ENCODE results near the gene RPS3.
"Not testable (repeated sequence)": the region's sequence is repeated elsewhere in the genome, so short reads cannot be mapped to it uniquely, and the experiment has no call there.

Gene RPS3

DNA sequence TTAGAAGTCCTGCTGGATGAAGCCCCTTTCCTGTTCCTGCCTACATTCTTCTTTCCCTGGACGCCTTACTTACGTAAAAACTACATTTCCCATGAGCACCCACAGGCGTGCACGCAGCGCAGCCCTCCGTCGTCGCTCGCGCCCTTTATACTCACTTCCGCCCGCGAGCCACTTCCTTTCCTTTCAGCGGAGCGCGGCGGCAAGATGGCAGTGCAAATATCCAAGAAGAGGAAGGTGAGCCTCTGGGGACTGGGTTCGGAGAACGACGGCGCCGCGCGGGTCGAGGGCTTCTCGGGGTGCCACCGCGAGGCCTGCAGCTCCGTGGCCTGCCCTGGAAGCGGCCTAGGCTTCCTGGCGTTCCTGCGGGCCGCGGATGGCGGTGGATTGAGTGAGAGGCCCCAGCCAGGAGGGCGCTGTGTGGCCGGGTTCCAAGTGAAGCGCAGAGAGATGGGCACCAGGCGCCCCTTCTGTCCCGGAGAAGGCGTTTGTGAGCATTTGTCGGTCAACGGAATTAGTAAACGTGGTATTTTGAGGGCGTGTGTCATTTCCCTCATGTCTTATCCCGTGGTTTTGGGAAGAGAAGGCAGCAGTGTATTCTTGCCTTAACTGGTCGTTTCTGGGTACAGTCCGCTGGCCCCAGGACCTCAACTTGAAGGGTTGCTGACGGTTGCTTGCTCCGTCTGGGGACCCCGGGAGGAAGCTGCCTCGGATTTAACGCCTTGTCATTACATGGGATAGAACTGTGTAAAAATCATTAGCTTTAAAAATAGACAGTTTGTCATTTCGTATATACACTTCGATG is at the start of gene RPS3:
Gene RPS3 (plus strand): TSS at position 175 of the 802 bp plus-strand sequence. CDS start 30 bp downstream, at position 205.
- peak; percentile 92 for DNase-seq (ENCODE audit: low spot score)

- peak; percentile 68 for DNase-seq (ENCODE audit: low spot score)
Measured at GRCh38 chr11:75349521-75350116, 49.7 kb upstream of the RPS3 start.

- DNase-seq (ENCODE audit: low spot score) = no peak
Measured at GRCh38 chr11:75350122-75350742, 49.1 kb upstream of the RPS3 start.

GRCh38 chr11:75350743-75351540 is 48.4 kb upstream of the RPS3 start:
- DNase-seq (ENCODE audit: low spot score) = peak; percentile 70

GRCh38 chr11:75351541-75351790 is 47.9 kb upstream of the RPS3 start, which contains the start of gene ARRB1:
Gene ARRB1, minus strand, starts transcription at chr11:75351661. Its CDS starts 54 bp downstream, at chr11:75351607.
- DNase-seq (ENCODE audit: low spot score) = no peak

- DNase-seq (ENCODE audit: low spot score) = peak; percentile 79
Measured at GRCh38 chr11:75351791-75352587, 47.3 kb upstream of the RPS3 start.

GRCh38 chr11:75352588-75353206 is 46.6 kb upstream of the RPS3 start:
- no peak for DNase-seq (ENCODE audit: low spot score)

DNA sequence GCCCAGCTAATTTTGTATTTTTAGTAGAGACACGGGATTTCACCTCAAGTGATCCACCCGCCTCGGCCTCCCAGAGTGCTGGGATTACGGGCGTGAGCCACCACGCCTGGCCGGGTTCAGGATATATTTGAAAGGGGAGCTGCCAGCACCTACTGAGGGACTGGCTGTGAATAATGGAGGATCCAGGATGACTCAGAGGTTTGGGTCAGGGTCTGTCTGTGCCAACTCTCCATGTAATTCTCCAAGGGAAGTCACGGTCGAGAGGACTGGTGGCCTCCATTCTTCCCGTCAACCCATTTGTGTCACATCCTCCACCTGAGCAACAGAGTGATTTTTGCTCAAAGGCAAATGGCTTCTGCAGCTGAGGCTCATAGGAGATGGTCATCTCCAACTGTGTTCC is 44.3 kb upstream of the RPS3 start:
- DNase-seq (ENCODE audit: low spot score) = no peak

DNA sequence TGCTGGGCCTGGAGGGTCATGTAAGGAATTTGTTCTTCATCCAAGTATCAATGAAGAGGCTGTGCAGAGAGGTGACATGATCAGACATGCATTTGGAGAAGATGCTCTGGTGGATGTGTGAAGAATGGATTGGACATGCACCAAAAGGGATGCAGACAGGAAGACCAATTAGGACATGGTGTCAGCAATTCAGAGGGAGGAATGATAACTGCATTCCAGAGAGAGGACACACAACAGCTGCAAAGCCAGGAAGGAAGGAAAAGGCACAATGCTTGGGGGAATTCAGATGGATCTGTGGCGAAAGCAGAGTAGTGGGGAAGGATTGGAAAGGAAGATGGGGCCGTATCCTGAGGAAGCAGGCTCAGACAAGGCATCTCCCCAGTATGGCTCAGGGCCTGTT is 42.7 kb upstream of the RPS3 start:
- DNase-seq (ENCODE audit: low spot score) = no peak

DNA sequence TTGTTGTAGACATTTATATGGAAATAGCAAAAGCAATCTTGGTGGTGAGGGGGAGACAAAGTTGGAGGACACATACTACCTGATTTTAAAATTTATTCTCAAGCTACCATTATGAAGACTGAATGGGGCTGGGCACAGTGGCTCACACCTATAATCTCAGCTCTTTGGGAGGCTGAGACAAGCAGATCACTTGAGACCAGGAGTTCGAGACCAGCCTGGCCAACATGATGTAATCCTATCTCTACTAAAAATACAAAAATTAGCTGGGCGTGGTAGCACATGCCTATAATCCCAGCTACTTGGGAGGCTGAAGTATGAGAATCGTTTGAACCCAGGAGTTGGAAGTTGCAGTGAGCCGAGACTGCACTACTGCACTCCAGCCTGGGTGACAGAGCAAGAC is 37.0 kb upstream of the RPS3 start:
- not testable (repeated sequence) for DNase-seq (ENCODE audit: low spot score)

DNA sequence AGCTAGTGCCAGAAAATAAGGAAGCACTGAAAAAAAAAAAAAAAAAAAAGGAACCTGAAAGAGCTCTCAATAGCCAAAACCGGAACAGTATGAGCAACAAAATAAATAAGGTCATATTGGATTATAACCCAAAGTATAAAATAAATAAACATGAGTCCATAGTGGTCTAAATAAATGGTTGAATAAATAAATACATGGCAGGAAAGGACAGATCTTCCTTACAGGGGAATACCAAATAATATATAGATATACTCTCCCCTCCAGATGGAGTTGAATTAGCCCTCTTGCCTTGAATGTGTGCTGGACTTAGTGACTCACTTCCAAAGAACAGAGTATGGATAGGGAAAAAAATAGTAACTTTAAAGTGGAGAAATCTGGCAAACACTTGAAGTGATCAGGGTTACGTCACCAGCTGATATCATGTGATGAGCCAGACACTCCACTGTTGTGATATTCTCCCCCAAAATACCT is 33.6 kb upstream of the RPS3 start:
- no peak for DNase-seq (ENCODE audit: low spot score)

- not testable (repeated sequence) for DNase-seq (ENCODE audit: low spot score)
Measured at GRCh38 chr11:75366826-75367225, 32.5 kb upstream of the RPS3 start.

DNA sequence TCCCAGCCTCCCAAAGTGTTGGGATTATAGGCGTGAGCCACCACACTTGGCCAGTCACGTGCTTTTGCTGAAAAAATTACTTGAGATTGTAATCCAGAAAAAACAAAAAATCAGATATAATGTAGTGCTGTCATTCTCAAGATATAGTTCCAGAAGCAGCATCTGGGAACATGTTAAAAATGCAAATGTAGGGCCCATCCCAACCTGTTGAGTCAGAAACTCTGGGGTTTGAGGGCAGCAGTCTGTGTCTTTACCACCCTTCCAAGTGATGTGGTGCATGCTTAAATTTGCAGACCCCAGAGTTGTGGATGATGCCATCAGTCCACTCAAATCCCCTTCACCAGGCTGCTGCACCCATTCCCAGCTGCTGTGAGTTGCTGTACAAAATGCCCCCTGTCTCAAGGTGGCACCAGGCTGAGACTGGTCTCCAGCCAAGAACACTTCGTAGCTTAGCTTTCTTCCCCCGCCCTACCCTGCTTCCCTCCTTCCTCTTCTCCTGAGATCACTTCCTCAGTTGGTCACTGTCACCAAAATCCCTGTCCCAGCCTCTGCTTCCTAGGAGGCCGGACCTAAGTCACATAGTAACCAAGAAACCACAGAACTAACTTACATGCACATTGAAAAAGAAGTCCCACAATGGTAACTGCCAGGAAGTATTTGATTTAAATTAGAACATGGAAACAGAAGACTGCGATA is 29.6 kb upstream of the RPS3 start:
- DNase-seq (ENCODE audit: low spot score) = no peak

DNA sequence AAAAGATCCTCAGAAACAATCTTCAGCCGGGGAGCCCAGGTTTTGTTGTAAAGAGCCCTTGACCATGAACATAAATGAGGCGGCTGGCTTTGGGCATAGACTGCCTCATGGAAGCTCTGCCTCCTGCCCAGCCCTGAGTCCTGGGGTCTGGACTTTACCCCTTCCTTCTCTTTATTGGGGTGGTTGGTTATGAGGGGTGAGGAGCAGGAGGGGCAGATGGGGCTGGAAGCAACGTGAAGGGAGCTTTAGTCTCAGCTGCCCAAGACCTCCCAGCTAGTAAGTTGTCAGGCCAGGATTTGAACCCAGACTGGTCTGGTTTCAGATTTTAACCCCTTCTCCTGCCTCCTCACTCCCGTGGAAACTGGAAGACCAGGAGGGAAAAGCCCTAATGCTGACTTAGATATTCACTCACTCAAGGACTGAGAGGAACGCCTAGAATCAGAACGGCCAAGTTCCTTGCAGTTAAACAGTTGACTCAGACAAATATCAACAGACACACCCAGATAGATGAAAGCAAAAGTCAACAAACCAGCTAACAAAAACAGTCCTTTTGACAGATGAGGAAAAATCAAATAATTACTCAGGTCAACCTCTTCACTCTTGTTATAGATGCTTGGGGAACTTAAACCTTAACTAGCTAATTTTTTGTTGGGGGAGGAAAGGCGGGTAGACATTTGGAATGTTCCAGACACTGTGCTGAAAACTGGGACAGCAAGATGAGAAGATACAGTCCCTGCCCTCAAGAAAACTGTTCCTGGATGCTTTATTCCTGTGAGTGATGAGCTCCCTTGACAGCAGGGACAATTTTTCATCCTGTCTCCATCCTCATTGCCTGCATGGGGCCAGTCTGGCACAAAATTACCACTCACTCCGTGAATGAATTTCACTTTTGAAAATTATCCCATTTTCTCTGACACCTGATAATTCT is 27.1 kb upstream of the RPS3 start:
- no peak for DNase-seq (ENCODE audit: low spot score)

GRCh38 chr11:75373201-75373600 is 26.1 kb upstream of the RPS3 start:
- DNase-seq (ENCODE audit: low spot score) = no peak

- no peak for DNase-seq (ENCODE audit: low spot score)
Measured at GRCh38 chr11:75374646-75375045, 24.7 kb upstream of the RPS3 start.

- no peak for DNase-seq (ENCODE audit: low spot score)
Measured at GRCh38 chr11:75375626-75376025, 23.7 kb upstream of the RPS3 start.

- DNase-seq (ENCODE audit: low spot score) = no peak
Measured at GRCh38 chr11:75376175-75376574, 23.1 kb upstream of the RPS3 start.

DNA sequence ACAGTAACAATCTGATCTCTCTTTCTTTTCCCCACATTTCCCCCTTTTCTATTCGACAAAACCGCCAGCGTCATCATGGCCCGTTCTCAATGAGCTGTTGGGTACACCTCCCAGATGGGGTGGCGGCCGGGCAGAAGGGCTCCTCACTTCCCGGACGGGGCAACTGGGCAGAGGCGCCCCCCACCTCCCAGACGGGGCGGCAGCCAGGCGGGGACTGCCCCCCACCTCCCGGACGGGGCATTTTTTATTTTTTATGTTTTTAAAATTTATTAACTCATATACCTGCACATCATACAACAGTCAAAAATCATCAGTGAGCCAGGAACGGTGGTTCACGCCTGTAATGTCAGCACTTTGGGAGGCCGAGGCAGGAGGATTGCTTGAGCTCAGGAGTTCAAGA is 20.5 kb upstream of the RPS3 start:
- not testable (repeated sequence) for DNase-seq (ENCODE audit: low spot score)

All from ecto neural progenitor cell (in vitro differentiated cells).